DOHH2 (cell line): Measurements from ENCODE around the gene PCDH15.

Experiments
- H3F3A ChIP-seq: fragments of 200-600 bp; sonication (generic), shearing (Covaris generic); 2 replicates; pipeline ENCODE4 v1.6.0; 2016; ENCODE audit warnings: antibody characterized with exemption, mild to moderate bottlenecking; ENCODE audit not compliant: control insufficient read depth, insufficient read depth
- H3K27ac ChIP-seq: fragments of 200-600 bp; sonication (generic); 2 replicates; pipeline ENCODE4 v1.5.1; 2014; ENCODE audit warnings: low read depth, mild to moderate bottlenecking, low read length, moderate library complexity
- H3K27me3 ChIP-seq: fragments of 200-600 bp; sonication (generic); 2 replicates; pipeline ENCODE4 v1.6.1; 2014; ENCODE audit warnings: mild to moderate bottlenecking, low read length, mixed read lengths; ENCODE audit not compliant: control insufficient read depth
- H3K36me3 ChIP-seq: fragments of 200-600 bp; sonication (generic); 2 replicates; pipeline ENCODE4 v1.6.1; 2014; ENCODE audit warnings: mild to moderate bottlenecking, low read length, moderate library complexity, mixed read lengths; ENCODE audit not compliant: control insufficient read depth
- H3K4me1 ChIP-seq: fragments of 200-600 bp; sonication (generic); 2 replicates; pipeline ENCODE4 v1.6.1; 2014; ENCODE audit warnings: mild to moderate bottlenecking, low read length, mixed read lengths; ENCODE audit not compliant: control insufficient read depth
- H3K4me2 ChIP-seq: fragments of 200-600 bp; sonication (generic); 2 replicates; pipeline ENCODE4 v1.6.0; 2014; ENCODE audit warnings: mild to moderate bottlenecking, low read length, moderate library complexity
- H3K4me3 ChIP-seq: fragments of 200-600 bp; sonication (generic); 2 replicates; pipeline ENCODE4 v1.5.1; 2014; ENCODE audit warnings: mild to moderate bottlenecking, low read length, mixed read lengths
- H3K79me2 ChIP-seq: fragments of 200-600 bp; sonication (generic); 2 replicates; pipeline ENCODE4 v1.6.1; 2014; ENCODE audit warnings: mild to moderate bottlenecking, low read length, mixed read lengths; ENCODE audit not compliant: control insufficient read depth
- H3K9me2 ChIP-seq: fragments of 200-600 bp; sonication (generic); replicated peaks from 2 replicates; pipeline ENCODE4 v1.6.1; 2014; ENCODE audit warnings: mild to moderate bottlenecking, low read length, mixed read lengths; ENCODE audit not compliant: control insufficient read depth
- H3K9me3 ChIP-seq: fragments of 200-600 bp; sonication (generic); 2 replicates; pipeline ENCODE4 v1.6.1; 2014; ENCODE audit warnings: antibody characterized with exemption, low read length, mixed read lengths; ENCODE audit not compliant: control insufficient read depth, insufficient read depth
- H4K20me1 ChIP-seq: fragments of 200-600 bp; sonication (generic); 2 replicates; pipeline ENCODE4 v1.6.0; 2014; ENCODE audit warnings: low read depth, mild to moderate bottlenecking, antibody characterized with exemption, low read length, moderate library complexity; ENCODE audit not compliant: control insufficient read depth, insufficient read depth
- EZH2phosphoT487 ChIP-seq: fragments of 200-600 bp; sonication (generic); IDR thresholded peaks from 2 replicates; pipeline ENCODE4 v1.6.1; 2017; ENCODE audit warnings: borderline replicate concordance, mild to moderate bottlenecking, antibody characterized with exemption, low read length, moderate library complexity, mixed read lengths
- TF ChIP-seq, protein P1 (sequence below): fragments of 200-600 bp; sonication (generic); IDR thresholded peaks from one replicate; pipeline ENCODE4 v1.5.1; 2014; ENCODE audit warnings: antibody characterized with exemption, mild to moderate bottlenecking, low read depth, low read length; ENCODE audit not compliant: poor library complexity, severe bottlenecking

The PCDH15 gene

DNA sequence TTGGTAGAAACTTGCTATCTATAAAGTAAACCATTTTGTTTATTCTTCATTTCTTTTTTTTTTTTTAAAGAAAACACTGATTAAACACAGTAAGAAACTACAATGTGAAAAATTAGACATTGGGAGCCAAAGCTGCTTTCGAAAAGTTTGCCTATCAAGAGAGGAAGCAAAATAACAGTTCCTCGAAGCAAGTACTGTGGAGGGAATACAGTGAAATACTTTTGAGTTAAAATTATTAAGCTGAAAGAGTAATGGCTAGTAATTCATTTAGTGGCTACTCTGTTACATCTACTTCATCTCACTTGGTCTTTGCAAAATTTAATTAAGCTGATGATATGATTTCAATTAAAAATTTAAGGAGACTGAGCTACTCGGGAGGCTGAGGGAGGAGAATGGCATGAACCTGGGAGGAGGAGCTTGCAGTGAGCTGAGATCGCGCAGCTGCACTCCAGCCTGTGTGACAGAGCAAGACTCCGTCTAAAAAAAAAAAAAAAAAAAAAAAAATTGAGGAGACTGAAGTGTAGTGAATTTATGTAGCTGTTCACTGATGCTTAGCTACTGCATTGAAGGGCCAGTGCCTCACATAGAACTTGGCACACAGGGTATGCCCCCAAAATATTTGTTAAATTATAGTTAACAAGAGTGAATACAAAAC lies 1046.3 kb downstream of the PCDH15 start:
- no peaks in the 10 kb centered on the region for H3F3A ChIP-seq
- no peaks in the 10 kb centered on the region for H3K27me3 ChIP-seq
- H3K27ac ChIP-seq, result no peak overlapping the region
- H3K4me1 ChIP-seq, result no peaks in the 10 kb centered on the region
- H3K9me3 ChIP-seq, result no peaks in the 10 kb centered on the region
- no peak overlapping the region for H3K4me3 ChIP-seq
- H3K36me3 ChIP-seq, result no peaks in the 10 kb centered on the region
- no peaks in the 10 kb centered on the region for H3K79me2 ChIP-seq
- no peak overlapping the region for H3K4me2 ChIP-seq
- TF ChIP-seq, protein P1, sequence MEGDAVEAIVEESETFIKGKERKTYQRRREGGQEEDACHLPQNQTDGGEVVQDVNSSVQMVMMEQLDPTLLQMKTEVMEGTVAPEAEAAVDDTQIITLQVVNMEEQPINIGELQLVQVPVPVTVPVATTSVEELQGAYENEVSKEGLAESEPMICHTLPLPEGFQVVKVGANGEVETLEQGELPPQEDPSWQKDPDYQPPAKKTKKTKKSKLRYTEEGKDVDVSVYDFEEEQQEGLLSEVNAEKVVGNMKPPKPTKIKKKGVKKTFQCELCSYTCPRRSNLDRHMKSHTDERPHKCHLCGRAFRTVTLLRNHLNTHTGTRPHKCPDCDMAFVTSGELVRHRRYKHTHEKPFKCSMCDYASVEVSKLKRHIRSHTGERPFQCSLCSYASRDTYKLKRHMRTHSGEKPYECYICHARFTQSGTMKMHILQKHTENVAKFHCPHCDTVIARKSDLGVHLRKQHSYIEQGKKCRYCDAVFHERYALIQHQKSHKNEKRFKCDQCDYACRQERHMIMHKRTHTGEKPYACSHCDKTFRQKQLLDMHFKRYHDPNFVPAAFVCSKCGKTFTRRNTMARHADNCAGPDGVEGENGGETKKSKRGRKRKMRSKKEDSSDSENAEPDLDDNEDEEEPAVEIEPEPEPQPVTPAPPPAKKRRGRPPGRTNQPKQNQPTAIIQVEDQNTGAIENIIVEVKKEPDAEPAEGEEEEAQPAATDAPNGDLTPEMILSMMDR, result no peak
- TF ChIP-seq EZH2phosphoT487, result no peak
- H3K9me2 ChIP-seq, result no peaks in the 10 kb centered on the region
- H4K20me1 ChIP-seq, result no peaks in the 10 kb centered on the region
